H9 (cell line): Measurements from ENCODE around the gene PARP12. TPM values are rescaled to one million over a fixed set of nuclear protein-coding genes. Genes with fewer than 3 reads are reported as not detected.

Experiments
- DNase-seq: peaks from one replicate; pipeline ENCODE4 v3.0.0-alpha.2; 2017
- H2AFZ ChIP-seq: one replicate; pipeline ENCODE4 v1.6.1; 2013; ENCODE audit warnings: mild to moderate bottlenecking, low read length, control low read depth, moderate library complexity
- H2AK5ac ChIP-seq: 2 replicates; pipeline ENCODE4 v1.6.1; 2013; ENCODE audit warnings: low read length, control low read depth, mixed read lengths; ENCODE audit not compliant: insufficient read length
- H2BK120ac ChIP-seq: one replicate; pipeline ENCODE4 v1.6.1; 2013; ENCODE audit warnings: low read depth, mild to moderate bottlenecking, low read length, control low read depth, inconsistent platforms; ENCODE audit not compliant: poor library complexity, severe bottlenecking
- H2BK12ac ChIP-seq: 2 replicates; pipeline ENCODE4 v1.6.1; 2013; ENCODE audit warnings: low read length, control low read depth, mixed read lengths, low read depth; ENCODE audit not compliant: insufficient read length
- H2BK15ac ChIP-seq: 2 replicates; pipeline ENCODE4 v1.6.1; 2013; ENCODE audit warnings: low read depth, low read length, control low read depth
- H2BK20ac ChIP-seq: one replicate; pipeline ENCODE4 v1.6.1; 2013; ENCODE audit warnings: low read depth, mild to moderate bottlenecking, low read length, control low read depth, inconsistent platforms; ENCODE audit not compliant: poor library complexity, severe bottlenecking
- H2BK5ac ChIP-seq: 2 replicates; pipeline ENCODE4 v1.6.1; 2013; ENCODE audit warnings: low read length, control low read depth, mixed read lengths; ENCODE audit not compliant: insufficient read length
- H3K14ac ChIP-seq: 2 replicates; pipeline ENCODE4 v1.6.1; 2013; ENCODE audit warnings: low read length, control low read depth; ENCODE audit not compliant: insufficient read depth
- H3K18ac ChIP-seq: 2 replicates; pipeline ENCODE4 v1.6.1; 2013; ENCODE audit warnings: low read depth, mild to moderate bottlenecking, mixed read lengths, low read length, control low read depth; ENCODE audit not compliant: insufficient read length
- H3K23ac ChIP-seq: 2 replicates; pipeline ENCODE4 v1.6.1; 2013; ENCODE audit warnings: low read length, control low read depth, mixed read lengths, low read depth; ENCODE audit not compliant: insufficient read length
- H3K23me2 ChIP-seq: 2 replicates; pipeline ENCODE4 v1.6.1; 2013; ENCODE audit warnings: low read depth, mild to moderate bottlenecking, mixed read lengths, low read length, control low read depth; ENCODE audit not compliant: insufficient read length, poor library complexity, severe bottlenecking
- H3K27ac ChIP-seq: 2 replicates; pipeline ENCODE4 v1.5.1; 2013; ENCODE audit warnings: low read length, control low read depth, mixed read lengths, low read depth; ENCODE audit not compliant: insufficient read length
- H3K27me3 ChIP-seq: 2 replicates; pipeline ENCODE4 v1.6.1; 2013; ENCODE audit warnings: low read length, control low read depth, inconsistent platforms; ENCODE audit not compliant: insufficient read depth
- H3K4ac ChIP-seq: 2 replicates; pipeline ENCODE4 v1.6.1; 2013; ENCODE audit warnings: low read depth, mild to moderate bottlenecking, control low read depth, inconsistent platforms, low read length, moderate library complexity
- H3K4me1 ChIP-seq: 2 replicates; pipeline ENCODE4 v1.6.1; 2013; ENCODE audit warnings: low read length, control low read depth, inconsistent platforms; ENCODE audit not compliant: insufficient read depth
- H3K4me2 ChIP-seq: 2 replicates; pipeline ENCODE4 v1.6.1; 2013; ENCODE audit warnings: low read length, control low read depth, mixed read lengths; ENCODE audit not compliant: insufficient read length, insufficient read depth
- H3K56ac ChIP-seq: 2 replicates; pipeline ENCODE4 v1.6.1; 2013; ENCODE audit warnings: low read depth, mild to moderate bottlenecking, mixed read lengths, low read length, control low read depth; ENCODE audit not compliant: insufficient read length
- H3K79me1 ChIP-seq: 2 replicates; pipeline ENCODE4 v1.6.1; 2013; ENCODE audit warnings: low read depth, mild to moderate bottlenecking, moderate library complexity, low read length, control low read depth, inconsistent platforms; ENCODE audit not compliant: insufficient read depth, poor library complexity, severe bottlenecking
- H3K79me2 ChIP-seq: 2 replicates; pipeline ENCODE4 v1.6.1; 2013; ENCODE audit warnings: low read length, control low read depth, inconsistent platforms; ENCODE audit not compliant: insufficient read depth
- H3K9ac ChIP-seq: 2 replicates; pipeline ENCODE4 v1.6.1; 2013; ENCODE audit warnings: low read length, control low read depth, mixed read lengths; ENCODE audit not compliant: insufficient read length; ENCODE audit errors: extremely low read depth
- H3K9me3 ChIP-seq: one replicate; pipeline ENCODE4 v1.6.1; 2013; ENCODE audit warnings: low read depth, low read length, inconsistent platforms; ENCODE audit not compliant: control insufficient read depth
- H3T11ph ChIP-seq: one replicate; pipeline ENCODE4 v1.6.1; 2013; ENCODE audit warnings: mild to moderate bottlenecking, low read length, control low read depth, inconsistent platforms
- H4K20me1 ChIP-seq: one replicate; pipeline ENCODE4 v1.6.1; 2013; ENCODE audit not compliant: control insufficient read depth, insufficient read length, insufficient read depth
- H4K5ac ChIP-seq: 2 replicates; pipeline ENCODE4 v1.6.1; 2013; ENCODE audit warnings: low read depth, mild to moderate bottlenecking, mixed read lengths, low read length, control low read depth; ENCODE audit not compliant: insufficient read length
- H4K8ac ChIP-seq: replicated peaks from 2 replicates; pipeline ENCODE4 v1.6.1; 2013; ENCODE audit warnings: low read length, control low read depth, mixed read lengths, low read depth; ENCODE audit not compliant: insufficient read length
- H4K91ac ChIP-seq: 2 replicates; pipeline ENCODE4 v1.6.1; 2013; ENCODE audit warnings: low read depth, mild to moderate bottlenecking, moderate library complexity, mixed read lengths, low read length, control low read depth; ENCODE audit not compliant: insufficient read length
- H3K27ac Mint-ChIP-seq, 3 experiments: 2 replicates in 2 of 3; 3 replicates in 1 of 3; pipeline ENCODE4 v1.8.0; 2020 to 2021; ENCODE audit warnings: mixed read lengths in 3 of 3, mild to moderate bottlenecking in 1 of 3, moderate library complexity in 1 of 3
- H3K27me3 Mint-ChIP-seq: 2 replicates; pipeline ENCODE4 v1.8.0; 2021; ENCODE audit warnings: low read depth, mild to moderate bottlenecking, moderate library complexity, mixed read lengths
- H3K36me3 Mint-ChIP-seq, 3 experiments: 2 replicates in 2 of 3; 3 replicates in 1 of 3; pipeline ENCODE4 v1.8.0; 2020 to 2021; ENCODE audit warnings: low read depth in 3 of 3, mixed read lengths in 3 of 3; ENCODE audit not compliant: insufficient read depth in 1 of 3
- H3K4me1 Mint-ChIP-seq, 2 experiments: 2 replicates each; pipeline ENCODE4 v1.8.0; 2020; ENCODE audit warnings: mixed read lengths in 2 of 2
- H3K4me3 Mint-ChIP-seq, 2 experiments: 2 replicates in 1 of 2; 3 replicates in 1 of 2; pipeline ENCODE4 v1.8.0; 2020 to 2021; ENCODE audit warnings: mild to moderate bottlenecking in 2 of 2, mixed read lengths in 2 of 2, moderate library complexity in 1 of 2
- H3K9me3 Mint-ChIP-seq, 2 experiments: 2 replicates in 1 of 2; 3 replicates in 1 of 2; pipeline ENCODE4 v1.8.0; 2020; ENCODE audit warnings: mild to moderate bottlenecking in 2 of 2, mixed read lengths in 2 of 2, moderate library complexity in 1 of 2
- WGBS: extraction: QIAGEN DNeasy Blood & Tissue Kit; methylation state at CpG from one replicate; pipeline ENCODE4 v1.1.7; 2013; ENCODE audit warnings: missing lambda C conversion rate, low lambda C conversion rate, mixed read lengths; ENCODE audit not compliant: insufficient read length; ENCODE audit errors: extremely low coverage; 5-methylcytosine and 5-hydroxymethylcytosine counted together
- total RNA-seq: library from RNA; stranded (reverse); gene quantifications from 2 replicates; pipeline ENCODE4 v1.2.1, GENCODE V29; 2021
- TF ChIP-seq, protein P1 (sequence below): fragments of 200-600 bp; sonication (generic); conservative IDR thresholded peaks from 3 replicates; pipeline ENCODE4 v1.8.0; 2021; ENCODE audit warnings: antibody characterized with exemption, mild to moderate bottlenecking

The PARP12 gene
- total RNA-seq, 1 experiment from 2014 or later, result 11.8 TPM

DNA sequence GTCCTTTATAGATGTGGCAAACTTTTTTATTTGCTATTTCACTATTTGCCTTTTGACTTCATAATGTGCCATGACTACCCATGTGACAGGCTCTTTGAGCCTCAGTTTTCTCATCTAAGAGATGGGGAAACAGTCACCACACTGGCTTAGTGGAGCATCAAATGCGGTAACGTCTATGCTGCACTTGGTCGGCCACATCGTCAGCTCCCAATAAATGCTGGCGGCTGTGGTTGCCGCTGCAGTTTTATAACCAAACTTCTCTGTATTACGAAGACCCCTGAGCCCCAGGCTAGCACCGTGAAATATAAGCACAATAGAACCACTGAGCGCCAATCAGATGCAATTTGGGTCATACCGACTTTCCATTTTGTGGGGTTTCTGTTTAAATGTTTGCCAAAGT is 56.2 kb downstream of the PARP12 start:
- H3K27me3 ChIP-seq, result no peaks in the 10 kb centered on the region
- H4K20me1 ChIP-seq, result no peaks in the 10 kb centered on the region
- no peak overlapping the region for H3T11ph ChIP-seq
- H3K4ac ChIP-seq, result no peak overlapping the region
- peaks cover 20 to 34% of the 10 kb centered on the region in 2 experiments for H3K4me1 Mint-ChIP-seq
- no peak overlapping the region for H2AK5ac ChIP-seq
- H3K4me2 ChIP-seq, result no peak overlapping the region
- WGBS, result no CpG with 5 or more reads among the region's 10 CpGs
- no peaks in the 10 kb centered on the region for H3K9me3 ChIP-seq
- H3K27me3 Mint-ChIP-seq, result no peaks in the 10 kb centered on the region; the same call in 1 of the 2 replicates
- H3K14ac ChIP-seq, result no peak overlapping the region
- H2BK20ac ChIP-seq, result no peak overlapping the region
- no peak overlapping the region for H3K4me3 Mint-ChIP-seq
- no peak overlapping the region for H3K27ac ChIP-seq
- H3K23me2 ChIP-seq, result no peaks in the 10 kb centered on the region
- no peak overlapping the region for H2BK12ac ChIP-seq
- TF ChIP-seq, protein P1, sequence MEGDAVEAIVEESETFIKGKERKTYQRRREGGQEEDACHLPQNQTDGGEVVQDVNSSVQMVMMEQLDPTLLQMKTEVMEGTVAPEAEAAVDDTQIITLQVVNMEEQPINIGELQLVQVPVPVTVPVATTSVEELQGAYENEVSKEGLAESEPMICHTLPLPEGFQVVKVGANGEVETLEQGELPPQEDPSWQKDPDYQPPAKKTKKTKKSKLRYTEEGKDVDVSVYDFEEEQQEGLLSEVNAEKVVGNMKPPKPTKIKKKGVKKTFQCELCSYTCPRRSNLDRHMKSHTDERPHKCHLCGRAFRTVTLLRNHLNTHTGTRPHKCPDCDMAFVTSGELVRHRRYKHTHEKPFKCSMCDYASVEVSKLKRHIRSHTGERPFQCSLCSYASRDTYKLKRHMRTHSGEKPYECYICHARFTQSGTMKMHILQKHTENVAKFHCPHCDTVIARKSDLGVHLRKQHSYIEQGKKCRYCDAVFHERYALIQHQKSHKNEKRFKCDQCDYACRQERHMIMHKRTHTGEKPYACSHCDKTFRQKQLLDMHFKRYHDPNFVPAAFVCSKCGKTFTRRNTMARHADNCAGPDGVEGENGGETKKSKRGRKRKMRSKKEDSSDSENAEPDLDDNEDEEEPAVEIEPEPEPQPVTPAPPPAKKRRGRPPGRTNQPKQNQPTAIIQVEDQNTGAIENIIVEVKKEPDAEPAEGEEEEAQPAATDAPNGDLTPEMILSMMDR, result no peak
- H3K79me2 ChIP-seq, result no peaks in the 10 kb centered on the region
- no peaks in the 10 kb centered on the region for H3K4me1 ChIP-seq
- H4K5ac ChIP-seq, result no peak overlapping the region
- DNase-seq, result no peak
- H3K9me3 Mint-ChIP-seq, result no peaks in the 10 kb centered on the region
- H4K91ac ChIP-seq, result no peak overlapping the region
- no peak overlapping the region for H4K8ac ChIP-seq
- H2BK15ac ChIP-seq, result no peak overlapping the region
- no peak overlapping the region for H2BK120ac ChIP-seq
- H3K27ac Mint-ChIP-seq, result no peak overlapping the region
- H3K9ac ChIP-seq, result no peak overlapping the region
- H2AFZ ChIP-seq, result no peak overlapping the region
- no peak overlapping the region for H3K18ac ChIP-seq
- H3K36me3 Mint-ChIP-seq, result no peaks in the 10 kb centered on the region
- no peak overlapping the region for H3K23ac ChIP-seq
- no peak overlapping the region for H3K56ac ChIP-seq
- no peak overlapping the region for H2BK5ac ChIP-seq
- H3K79me1 ChIP-seq, result no peaks in the 10 kb centered on the region
